ENCODE measurements around the gene CAVIN1.

DNA sequence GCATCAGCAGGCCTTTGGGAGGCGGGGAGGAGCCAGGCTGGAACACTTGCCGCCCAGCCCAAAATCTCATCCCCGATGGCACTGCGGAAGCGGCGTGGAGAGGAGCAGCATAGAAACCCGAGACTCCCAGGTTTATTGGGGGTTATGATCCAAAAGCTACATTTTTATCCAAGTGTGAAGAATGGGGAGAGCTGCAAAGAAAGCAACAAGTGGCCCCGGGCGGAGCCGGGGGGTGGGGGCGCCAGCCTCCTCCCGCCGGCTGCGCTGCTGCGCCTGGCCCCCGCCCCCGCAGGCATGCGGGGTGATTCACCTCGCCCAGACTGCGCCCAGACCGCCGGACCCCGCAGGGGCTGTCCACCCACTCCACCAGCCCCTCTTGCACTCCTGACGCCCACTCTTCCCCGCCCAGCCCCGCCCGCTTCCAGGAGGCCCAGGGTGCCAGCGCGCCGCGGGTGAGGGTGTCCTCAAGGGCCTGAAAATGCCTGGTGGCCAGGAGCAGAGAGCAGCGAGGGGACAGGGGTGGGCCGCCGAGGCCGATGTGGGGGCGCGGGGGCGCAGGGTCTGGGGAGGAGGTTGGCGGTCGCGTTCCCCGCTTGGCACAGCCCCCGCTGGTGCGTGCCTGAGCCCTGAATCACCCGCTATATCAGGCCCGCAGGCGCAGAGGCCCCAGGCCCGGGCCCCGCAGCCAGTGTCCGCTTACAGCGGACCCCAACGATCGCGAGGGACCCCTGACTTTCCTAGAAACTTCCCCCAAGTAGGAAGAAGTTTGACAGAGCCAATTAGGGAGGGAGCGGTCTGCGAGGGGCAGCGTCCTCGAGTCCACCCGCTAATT lies 1.3 kb downstream of the CAVIN1 start:
- TF ChIP-seq, protein P1, sequence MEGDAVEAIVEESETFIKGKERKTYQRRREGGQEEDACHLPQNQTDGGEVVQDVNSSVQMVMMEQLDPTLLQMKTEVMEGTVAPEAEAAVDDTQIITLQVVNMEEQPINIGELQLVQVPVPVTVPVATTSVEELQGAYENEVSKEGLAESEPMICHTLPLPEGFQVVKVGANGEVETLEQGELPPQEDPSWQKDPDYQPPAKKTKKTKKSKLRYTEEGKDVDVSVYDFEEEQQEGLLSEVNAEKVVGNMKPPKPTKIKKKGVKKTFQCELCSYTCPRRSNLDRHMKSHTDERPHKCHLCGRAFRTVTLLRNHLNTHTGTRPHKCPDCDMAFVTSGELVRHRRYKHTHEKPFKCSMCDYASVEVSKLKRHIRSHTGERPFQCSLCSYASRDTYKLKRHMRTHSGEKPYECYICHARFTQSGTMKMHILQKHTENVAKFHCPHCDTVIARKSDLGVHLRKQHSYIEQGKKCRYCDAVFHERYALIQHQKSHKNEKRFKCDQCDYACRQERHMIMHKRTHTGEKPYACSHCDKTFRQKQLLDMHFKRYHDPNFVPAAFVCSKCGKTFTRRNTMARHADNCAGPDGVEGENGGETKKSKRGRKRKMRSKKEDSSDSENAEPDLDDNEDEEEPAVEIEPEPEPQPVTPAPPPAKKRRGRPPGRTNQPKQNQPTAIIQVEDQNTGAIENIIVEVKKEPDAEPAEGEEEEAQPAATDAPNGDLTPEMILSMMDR (IDR thresholded peaks at IDR 0.05): no peak
- TF ChIP-seq POLR2A (IDR thresholded peaks at IDR 0.05) (peak; percentile 27 to 40), POLR2AphosphoS5 (IDR thresholded peaks at IDR 0.05) (peak; percentile 18), EP300 (IDR thresholded peaks at IDR 0.05) (no peak)
